ENCODE results near the gene PRG3.
"Not testable (repeated sequence)": the region's sequence is repeated elsewhere in the genome, so short reads cannot be mapped to it uniquely, and the experiment has no call there.

The PRG3 gene

DNA sequence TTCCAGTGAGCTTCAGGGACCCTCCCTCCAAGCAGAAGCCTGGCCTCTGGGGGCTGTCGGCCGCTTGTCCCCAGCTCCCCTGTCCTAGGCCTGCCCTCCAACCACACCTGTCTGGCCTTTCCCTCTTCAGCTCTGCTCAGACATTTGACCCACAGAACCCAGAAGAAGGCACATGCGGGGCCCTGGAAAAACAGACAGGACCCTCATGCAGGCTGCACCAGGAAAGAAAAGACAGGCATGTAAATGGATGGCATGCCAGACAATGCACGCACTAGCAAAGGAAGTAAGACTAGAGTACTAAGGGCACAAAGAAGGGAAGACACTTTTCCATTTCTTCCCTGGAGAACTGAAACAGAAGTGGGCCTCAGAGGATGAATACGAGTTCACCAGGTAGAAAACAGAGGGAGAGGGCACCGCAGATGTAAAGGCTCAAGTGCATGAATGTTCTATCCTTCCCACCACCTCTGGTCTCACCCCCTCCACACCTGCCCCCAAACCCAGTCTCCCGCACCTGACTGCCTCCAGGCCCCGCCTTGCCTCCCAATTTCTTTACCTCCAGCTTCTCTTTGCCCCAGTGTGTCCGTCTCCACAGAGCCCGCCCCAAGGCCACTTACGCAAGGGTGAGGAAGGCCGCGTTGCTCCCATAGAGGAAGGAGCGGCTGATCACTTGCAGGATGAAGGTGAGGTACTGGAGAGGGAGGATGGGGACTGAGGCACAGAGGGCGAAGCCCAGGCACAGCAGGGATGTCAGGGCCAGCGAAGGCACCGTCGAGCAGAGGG, 28.6 kb upstream of the PRG3 start:
- no peak for DNase-seq (ENCODE audit: extremely low read depth in 1 of 2, low read depth in 1 of 2)

DNA sequence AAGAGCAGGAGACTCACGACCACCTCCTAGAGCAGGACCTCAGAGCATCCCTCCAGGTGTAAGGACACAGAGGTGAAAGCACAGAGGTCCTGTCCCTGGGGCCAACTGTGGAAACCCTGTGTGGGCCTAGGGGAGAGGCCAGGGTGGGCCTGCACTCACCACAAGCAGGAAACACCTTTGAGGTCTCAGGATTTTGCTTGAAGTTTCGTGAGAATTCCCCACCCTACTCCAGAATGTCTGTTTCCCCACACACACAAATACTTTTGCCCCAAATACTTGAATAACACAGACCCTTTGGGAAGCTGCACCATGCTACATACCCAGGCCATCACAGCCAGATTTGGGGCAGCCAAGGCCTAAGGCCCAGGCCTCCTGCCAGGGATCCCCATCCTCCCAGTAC, 27.8 kb upstream of the PRG3 start:
- no peak for DNase-seq (ENCODE audit: extremely low read depth in 1 of 2, low read depth in 1 of 2)

DNA sequence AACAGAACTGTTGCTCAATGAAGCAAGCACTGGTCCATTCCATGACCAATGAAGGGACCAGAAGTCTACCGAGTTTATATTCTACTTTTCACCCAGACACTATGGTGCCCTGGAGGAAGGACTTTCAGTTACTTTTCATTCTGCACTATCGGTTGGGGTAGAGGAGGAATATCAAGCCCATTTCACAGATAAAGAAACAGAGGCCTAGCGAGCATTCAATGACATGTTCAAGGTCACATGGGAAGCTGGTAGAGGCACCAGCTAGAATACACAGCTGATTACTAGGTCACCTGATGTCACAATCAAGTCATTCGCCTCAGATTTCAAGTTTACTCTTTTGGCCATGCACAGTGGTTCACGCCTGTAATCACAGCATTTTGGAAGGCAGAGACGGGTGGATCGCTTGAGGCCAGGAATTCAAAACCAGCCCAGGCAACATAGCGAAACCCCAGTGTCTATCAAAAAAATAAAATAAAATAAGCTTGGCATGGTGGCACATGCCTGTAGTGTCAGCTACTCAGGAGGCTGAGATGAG, 27.1 kb upstream of the PRG3 start:
- DNase-seq (ENCODE audit: extremely low read depth in 1 of 2, low read depth in 1 of 2): no peak

GRCh38 chr11:57407010-57407920, 26.3 kb upstream of the PRG3 start:
- no peak for DNase-seq (ENCODE audit: extremely low read depth in 1 of 2, low read depth in 1 of 2)

DNA sequence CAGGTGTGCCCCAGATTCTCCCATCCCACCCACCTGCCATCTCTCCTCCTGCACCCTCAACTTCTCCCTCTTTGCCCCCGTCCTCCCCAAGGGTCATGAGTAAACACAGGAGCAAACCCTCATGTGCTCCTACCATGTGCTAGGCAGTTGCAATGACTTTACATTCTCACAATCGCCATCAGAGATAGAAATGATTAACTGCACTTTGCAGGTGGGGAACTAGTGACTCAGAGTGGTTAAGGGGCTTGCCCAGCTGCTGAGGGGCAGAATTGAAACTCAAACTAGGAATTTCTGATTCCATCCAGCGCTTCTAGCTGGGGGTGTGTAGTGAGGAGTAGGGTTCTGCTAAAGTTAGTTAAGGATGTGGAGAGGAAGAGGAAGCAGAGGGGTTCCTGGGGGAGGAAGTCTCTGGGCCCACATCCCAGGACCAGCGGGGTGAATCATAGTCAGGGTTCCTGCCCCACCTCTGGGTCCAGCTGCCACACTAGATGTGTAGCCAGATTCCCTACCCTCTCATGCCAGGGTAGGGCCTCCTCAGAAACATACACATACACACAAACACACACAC, 25.5 kb upstream of the PRG3 start:
- peak in 1 of 2 donors; percentile 42 for DNase-seq (ENCODE audit: extremely low read depth in 1 of 2, low read depth in 1 of 2)

- DNase-seq (ENCODE audit: extremely low read depth in 1 of 2, low read depth in 1 of 2): no peak
These were observed 24.4 kb upstream of the PRG3 start for GRCh38 chr11:57405271-57405860.

GRCh38 chr11:57403802-57404147, 22.8 kb upstream of the PRG3 start:
- no peak for DNase-seq (ENCODE audit: extremely low read depth in 1 of 2, low read depth in 1 of 2)

DNA sequence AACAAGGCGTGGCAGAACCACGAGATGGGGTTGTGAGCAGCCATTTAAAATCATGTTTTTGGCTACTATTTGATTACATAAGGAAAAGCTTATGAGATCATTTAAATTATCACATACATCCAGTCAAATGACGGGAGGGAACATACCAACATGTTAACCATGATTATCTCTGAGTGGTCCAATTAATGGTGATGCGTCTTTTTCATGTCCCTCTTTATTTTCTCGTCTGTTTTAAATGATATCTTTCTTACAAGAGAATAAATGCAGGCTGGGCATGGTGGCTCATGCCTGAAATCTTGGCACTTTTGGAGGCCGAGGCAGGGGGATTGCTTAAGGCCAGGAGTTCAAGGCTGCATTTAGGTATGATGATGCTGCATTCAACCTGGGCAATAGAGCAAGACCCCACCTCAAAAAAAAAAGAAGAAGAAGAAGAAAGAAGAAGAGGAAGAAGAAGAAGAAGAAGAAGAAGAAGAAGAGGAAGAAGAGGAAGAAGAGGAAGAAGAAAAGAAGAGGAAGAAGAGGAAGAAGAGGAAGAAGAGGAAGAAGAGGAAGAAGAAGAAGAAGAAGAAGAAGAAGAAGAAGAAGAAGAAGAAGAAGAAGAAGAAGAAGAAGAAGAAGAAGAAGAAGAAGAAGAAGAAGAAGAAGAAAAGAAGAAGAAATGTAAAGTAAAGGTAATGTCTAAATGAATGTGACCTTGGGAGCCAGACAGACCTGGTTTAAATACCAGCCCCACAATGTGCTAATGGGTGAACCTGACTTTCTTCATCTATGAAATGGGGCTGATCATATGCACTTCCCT, 22.3 kb upstream of the PRG3 start:
- DNase-seq (ENCODE audit: extremely low read depth in 1 of 2, low read depth in 1 of 2): not testable (repeated sequence)

DNA sequence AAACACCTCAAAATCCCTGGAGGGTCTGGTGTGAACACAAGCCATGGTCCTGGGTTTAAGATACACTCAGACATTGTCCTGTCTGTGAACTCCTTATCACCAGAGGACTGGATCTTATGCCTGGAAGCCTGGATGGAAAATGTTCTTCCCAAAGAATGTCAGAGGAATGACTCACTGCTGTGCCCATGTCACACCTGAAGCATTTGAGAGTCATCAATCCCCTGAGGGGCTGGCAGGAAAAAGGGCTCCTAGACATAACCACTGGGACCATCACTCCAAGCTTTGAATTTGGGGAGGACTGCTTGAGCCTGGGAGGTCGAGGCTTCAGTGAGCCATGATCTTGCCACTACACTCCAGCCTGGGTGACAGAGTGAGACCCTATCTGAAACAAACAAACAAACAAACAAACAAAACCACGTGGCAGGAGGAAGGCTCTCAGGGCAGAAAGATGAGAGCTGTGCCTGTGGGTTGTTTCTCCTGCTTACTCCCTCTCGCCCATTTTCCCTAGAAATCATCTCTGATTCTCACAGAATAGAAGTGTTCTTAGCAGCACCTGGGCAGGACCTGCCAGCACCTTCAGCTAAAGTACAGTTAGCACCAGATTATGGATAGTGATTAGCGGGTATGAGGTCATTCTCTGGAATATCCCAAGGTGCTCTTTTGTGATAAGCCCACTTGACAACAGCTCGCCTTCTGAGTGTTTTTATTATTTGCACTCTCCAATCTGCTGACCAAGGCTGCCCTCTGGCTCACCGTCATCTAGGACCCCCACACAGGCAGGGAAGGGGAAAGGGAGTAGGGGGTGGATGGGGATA, 21.4 kb upstream of the PRG3 start:
- DNase-seq (ENCODE audit: extremely low read depth in 1 of 2, low read depth in 1 of 2): no peak

- DNase-seq (ENCODE audit: extremely low read depth in 1 of 2, low read depth in 1 of 2): no peak
These were observed 19.1 kb upstream of the PRG3 start for GRCh38 chr11:57399972-57400578.

DNA sequence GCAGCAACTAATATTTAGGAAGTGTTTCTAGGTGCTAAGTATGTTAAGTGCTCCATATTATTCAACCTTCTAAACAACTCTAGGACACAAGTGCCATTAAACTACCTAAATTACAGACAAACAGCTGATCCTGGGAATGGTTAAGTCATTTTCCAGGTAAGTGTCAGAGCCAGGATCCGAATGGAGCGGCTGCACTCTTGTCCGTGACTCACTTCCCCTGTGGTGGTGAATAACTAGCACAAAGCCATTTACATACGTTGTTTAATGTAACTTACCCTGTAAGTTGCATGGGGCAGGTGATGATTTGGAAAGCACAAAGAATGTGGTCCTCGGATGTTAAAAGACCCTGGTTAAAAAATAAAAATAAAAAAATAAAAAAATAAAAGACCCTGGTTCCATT, 18.3 kb upstream of the PRG3 start:
- DNase-seq (ENCODE audit: extremely low read depth in 1 of 2, low read depth in 1 of 2): no peak

- no peak for DNase-seq (ENCODE audit: extremely low read depth in 1 of 2, low read depth in 1 of 2)
These were observed 16.5 kb upstream of the PRG3 start for GRCh38 chr11:57397394-57397990.

- DNase-seq (ENCODE audit: extremely low read depth in 1 of 2, low read depth in 1 of 2): no peak
These were observed 15.8 kb upstream of the PRG3 start for GRCh38 chr11:57396744-57397143.

DNA sequence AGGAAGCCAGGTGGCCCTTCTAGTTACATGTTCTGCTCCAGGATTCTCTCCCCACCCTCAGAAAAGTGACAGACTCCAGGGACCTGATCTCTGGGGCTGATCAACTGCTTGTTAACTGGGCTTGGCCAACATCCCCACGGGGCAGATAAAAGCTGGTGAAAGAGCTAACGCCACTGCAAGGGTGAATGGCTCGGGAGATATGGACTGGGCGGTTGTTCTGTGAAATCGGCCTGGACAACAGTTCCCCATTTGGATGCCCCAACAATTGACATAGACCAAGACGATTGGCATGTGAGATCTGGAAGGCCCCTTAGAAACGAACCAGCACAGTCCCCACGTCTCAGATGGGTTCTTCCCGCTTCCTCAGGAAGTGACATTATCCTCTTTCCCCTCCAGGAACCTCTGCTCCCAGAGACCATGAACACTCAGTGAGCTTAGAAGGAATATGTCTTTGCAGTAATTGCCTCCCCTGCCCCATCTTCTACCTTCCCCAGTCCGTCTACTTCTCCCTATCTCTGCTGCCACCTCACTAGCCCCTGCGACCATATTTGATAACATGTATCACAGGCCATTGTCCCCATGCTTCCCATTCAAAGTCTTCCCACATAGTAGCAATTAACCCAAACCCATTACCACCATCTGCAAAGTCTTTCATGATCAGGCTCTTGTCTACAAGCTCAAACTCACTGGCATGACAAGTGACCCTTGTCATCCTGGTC, 15.1 kb upstream of the PRG3 start:
- DNase-seq (ENCODE audit: extremely low read depth in 1 of 2, low read depth in 1 of 2): no peak

DNA sequence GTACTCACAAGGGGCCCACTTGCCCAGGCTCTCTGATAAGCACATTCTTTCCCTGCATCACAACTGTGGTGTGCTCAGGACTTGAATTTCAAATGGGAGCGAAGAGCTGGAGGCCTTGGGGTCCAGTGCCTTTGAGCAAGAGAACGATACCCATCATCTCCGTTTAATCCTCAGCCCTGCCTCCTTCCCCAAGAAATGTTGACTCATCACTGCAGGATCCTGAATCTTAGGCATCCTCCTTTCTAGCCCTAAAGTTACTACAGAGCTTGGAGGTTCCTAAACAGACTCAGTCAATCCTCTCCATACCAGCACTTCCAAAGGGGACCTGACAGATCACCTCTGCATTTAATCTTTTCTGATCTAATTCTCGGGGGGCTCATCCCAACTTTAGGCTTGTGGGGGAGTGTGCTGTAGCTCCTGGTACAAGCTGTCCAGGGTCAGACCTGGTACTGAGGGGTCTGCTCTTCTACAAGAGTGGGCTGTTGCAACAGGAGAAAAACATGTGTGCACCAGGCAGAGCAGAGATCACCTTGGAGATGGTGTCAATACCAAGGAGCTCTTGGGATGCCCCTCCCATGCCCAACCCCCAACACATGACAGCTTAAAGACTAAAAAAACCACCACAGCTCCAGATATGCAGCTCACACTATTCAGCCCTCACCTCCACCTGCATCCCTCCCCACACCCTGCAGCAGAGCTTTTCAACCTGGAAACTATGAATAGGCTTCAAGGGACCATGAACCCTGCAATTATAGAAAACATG, 13.4 kb upstream of the PRG3 start:
- DNase-seq (ENCODE audit: extremely low read depth in 1 of 2, low read depth in 1 of 2): no peak

DNA sequence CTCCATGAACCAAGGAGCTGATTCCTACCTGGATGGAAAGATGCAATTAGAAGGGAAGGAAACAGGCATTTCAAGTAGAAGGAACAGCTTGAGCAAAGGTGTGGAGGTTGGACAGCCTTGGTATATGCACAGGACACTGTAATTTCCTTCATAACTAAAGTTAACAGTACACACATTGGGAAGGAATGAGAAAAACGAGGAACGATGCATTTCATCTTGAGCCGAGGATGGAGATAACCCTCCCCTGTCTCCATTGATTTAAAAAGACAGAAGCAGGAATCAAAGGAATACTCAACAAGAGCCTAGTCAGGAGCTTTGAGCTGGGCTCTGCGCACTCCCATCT, 11.8 kb upstream of the PRG3 start:
- DNase-seq (ENCODE audit: extremely low read depth in 1 of 2, low read depth in 1 of 2): no peak

DNA sequence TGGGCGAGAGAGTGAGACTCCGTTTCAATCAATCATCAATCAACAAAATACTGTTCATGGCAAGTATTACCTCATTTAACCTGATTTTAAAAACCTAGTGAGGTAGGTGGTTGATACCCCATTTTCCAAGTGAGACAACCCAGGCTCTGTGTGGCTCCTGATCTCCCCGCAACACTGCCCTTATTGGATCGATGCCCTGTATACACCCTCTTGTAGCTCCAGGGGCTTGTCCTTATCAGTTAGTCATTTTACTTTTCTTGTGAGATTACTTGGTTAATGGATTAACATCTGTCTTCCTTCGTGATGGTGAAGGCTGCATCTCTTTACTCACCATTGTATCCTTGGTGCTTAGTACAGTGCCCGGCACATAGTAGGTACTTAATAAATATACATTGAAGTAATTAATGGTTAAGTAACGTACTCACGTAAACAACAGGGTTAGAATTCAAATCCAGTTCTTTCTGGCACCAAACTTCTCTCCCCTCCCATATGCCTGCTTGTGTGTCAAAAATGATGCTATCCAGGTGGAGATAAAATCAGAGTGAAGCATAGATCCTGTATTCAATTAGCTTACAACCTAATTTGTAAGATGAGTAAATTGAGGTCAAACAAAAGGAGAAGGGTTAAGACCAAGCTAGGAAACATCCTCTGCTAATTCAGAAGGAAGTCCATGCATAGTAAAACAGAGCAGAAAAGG, 11.3 kb upstream of the PRG3 start:
- no peak for DNase-seq (ENCODE audit: extremely low read depth in 1 of 2, low read depth in 1 of 2)

Data from stimulated activated CD8-positive, alpha-beta memory T cell treated with anti-CD3 and anti-CD28 coated beads, Interleukin-7, amount 100 ng/mL, for 48 hours (primary cell).